Tibial nerve (tissue), 4 donors: ENCODE results near the gene WWC1. TPM values are rescaled to one million over a fixed set of nuclear protein-coding genes. Genes with fewer than 3 reads are reported as not detected.

Experiments
- DNase-seq, 2 donors: peaks; one replicate each; pipeline ENCODE4 v3.0.0-alpha.2; 2019; ENCODE audit warnings: low spot score in 2 of 2
- H3K27ac ChIP-seq, 4 donors: fragments of 200-600 bp; sonication (generic) in 3 of 4; one replicate each; pipeline ENCODE4 v1.5.1; 2017 to 2019; ENCODE audit warnings: mild to moderate bottlenecking in 1 of 4
- H3K27me3 ChIP-seq, 2 donors: fragments of 200-600 bp; sonication (generic) in 1 of 2; one replicate each; pipeline versions ENCODE4 v1.5.1 to v1.6.0; 2017 to 2019
- H3K36me3 ChIP-seq, 3 donors: fragments of 200-600 bp; sonication (generic); one replicate each; pipeline ENCODE4 v1.5.1; 2018 to 2019
- H3K4me1 ChIP-seq, 4 donors: fragments of 200-600 bp; sonication (generic) in 3 of 4; one replicate each; pipeline ENCODE4 v1.5.1; 2017 to 2019
- H3K4me3 ChIP-seq, 4 donors: fragments of 200-600 bp; sonication (generic) in 3 of 4; one replicate each; pipeline ENCODE4 v1.5.1; 2017 to 2019; ENCODE audit warnings: mild to moderate bottlenecking in 1 of 4, moderate library complexity in 1 of 4
- H3K9me3 ChIP-seq, 4 donors: fragments of 200-600 bp; sonication (generic) in 3 of 4; one replicate each; pipeline ENCODE4 v1.5.1; 2017 to 2019
- CTCF ChIP-seq, 5 experiments: fragments of 200-600 bp in 3 of 5; fragments of 450-650 bp in 2 of 5; sonication (generic) in 3 of 5; IDR thresholded peaks; one replicate each; pipeline ENCODE4 v1.5.1; 2016 to 2019; ENCODE audit warnings: antibody characterized with exemption in 5 of 5, mild to moderate bottlenecking in 3 of 5, moderate library complexity in 2 of 5
- EP300 ChIP-seq, 2 donors: sonication (generic); formaldehyde crosslinking; IDR thresholded peaks; one replicate each; pipeline ENCODE4 v1.6.1; 2017; ENCODE audit warnings: antibody characterized with exemption in 2 of 2, mild to moderate bottlenecking in 1 of 2
- POLR2A ChIP-seq, 2 donors: fragments of 450-650 bp; IDR thresholded peaks; one replicate each; pipeline ENCODE4 v1.6.1; 2017; ENCODE audit warnings: antibody characterized with exemption in 2 of 2, mild to moderate bottlenecking in 2 of 2, moderate library complexity in 2 of 2
- WGBS, 2 donors: methylation state at CpG; one replicate each; pipeline ENCODE4 v1.1.5; 2018; 5-methylcytosine and 5-hydroxymethylcytosine counted together
- total RNA-seq, 4 donors: library from RNA; depleted of rRNA; stranded (reverse); fragments of >200 nt; gene quantifications; one replicate each; pipeline ENCODE4 v1.1.0, GENCODE V29; 2016

WWC1 gene
- total RNA-seq, 4 donors from 2014 or later, result 0.78 to 3.3 (median 1.00) TPM

- Histone ChIP-seq H3K36me3 (no peaks in the 10 kb centered on the region), H3K27ac (no peak overlapping the region), H3K27me3 (no peaks in the 10 kb centered on the region), H3K9me3 (no peaks in the 10 kb centered on the region), H3K4me1 (peaks cover 0 to 8% (median 1%) of the 10 kb centered on the region in 4 donors), H3K4me3 (no peak overlapping the region)
- 61 to 63% methylated on average over 3 of the region's 3 CpGs for WGBS, 2 donors
- no peak for DNase-seq
- no peak for TF ChIP-seq CTCF (IDR thresholded peaks at IDR 0.05)
- no peak for TF ChIP-seq POLR2A (IDR thresholded peaks at IDR 0.05)
- no peak for TF ChIP-seq EP300 (IDR thresholded peaks at IDR 0.05)
Measured at GRCh38 chr5:168368854-168369253, 77.4 kb downstream of the WWC1 start.

DNA sequence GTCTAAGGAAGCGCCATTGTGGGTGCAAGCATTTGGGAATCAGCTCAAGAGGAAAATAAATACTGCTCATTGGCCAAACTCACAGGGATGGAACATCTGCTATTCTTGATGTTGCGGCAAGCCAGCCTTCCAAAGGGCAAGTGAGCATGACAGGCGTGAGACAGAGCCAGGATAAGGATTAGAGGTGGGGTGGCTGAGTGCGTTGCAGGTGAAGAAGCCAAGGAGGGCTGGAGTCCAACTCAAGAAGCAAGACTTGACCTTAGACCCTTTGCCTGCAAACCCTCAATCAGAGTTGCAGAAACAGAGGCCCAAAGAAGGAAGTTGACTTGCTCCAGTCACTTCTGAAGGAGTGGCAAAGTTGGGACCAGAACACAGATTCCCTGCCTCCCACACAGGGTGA lies 79.4 kb downstream of the WWC1 start:
- no peaks in the 10 kb centered on the region for H3K36me3 ChIP-seq
- H3K4me3 ChIP-seq, result no peak overlapping the region
- WGBS, 2 donors, result 87 to 92% methylated on average over 4 of the region's 4 CpGs
- H3K27ac ChIP-seq, result no peak overlapping the region
- H3K27me3 ChIP-seq, result no peaks in the 10 kb centered on the region
- TF ChIP-seq POLR2A (IDR thresholded peaks at IDR 0.05) (no peak), CTCF (IDR thresholded peaks at IDR 0.05) (no peak), EP300 (IDR thresholded peaks at IDR 0.05) (no peak)
- DNase-seq, result no peak
- peaks cover 0 to 3% (median 0%) of the 10 kb centered on the region in 4 donors for H3K4me1 ChIP-seq
- no peaks in the 10 kb centered on the region for H3K9me3 ChIP-seq

DNA sequence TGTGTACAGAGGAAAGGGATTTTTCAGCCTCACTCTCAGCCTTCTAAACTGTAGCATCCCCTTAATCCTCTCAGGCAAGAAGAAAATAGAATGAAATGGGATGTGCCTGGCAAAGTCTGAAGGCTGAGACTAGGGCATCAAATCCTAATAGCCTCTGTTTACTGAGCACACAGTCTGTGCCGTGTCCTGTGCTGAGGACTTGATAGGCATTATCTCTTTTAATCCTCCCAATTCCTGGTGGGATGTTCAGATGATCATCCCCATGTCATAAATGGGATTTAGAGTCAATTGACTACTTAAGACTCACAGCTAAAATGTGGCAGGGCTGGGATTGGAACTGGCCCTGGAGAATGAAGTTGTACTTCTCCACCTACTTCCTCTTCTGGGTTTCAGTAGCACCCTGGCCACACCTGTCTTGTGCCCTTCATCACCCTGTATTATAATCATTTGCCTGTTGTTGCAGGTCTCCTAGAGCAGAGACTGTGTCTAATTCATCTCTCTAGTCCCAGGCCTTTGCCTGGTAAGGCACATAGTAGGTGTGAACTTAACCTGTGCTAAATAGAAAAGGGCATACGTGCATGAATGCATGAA lies 81.0 kb downstream of the WWC1 start:
- Histone ChIP-seq H3K27ac (no peak overlapping the region), H3K4me1 (no peaks in the 10 kb centered on the region), H3K4me3 (no peak overlapping the region), H3K9me3 (no peaks in the 10 kb centered on the region), H3K27me3 (no peaks in the 10 kb centered on the region), H3K36me3 (no peaks in the 10 kb centered on the region)
- no peak for DNase-seq
- 68 to 81% methylated on average over 2 of the region's 2 CpGs for WGBS, 2 donors
- TF ChIP-seq CTCF (IDR thresholded peaks at IDR 0.05) (no peak), EP300 (IDR thresholded peaks at IDR 0.05) (no peak), POLR2A (IDR thresholded peaks at IDR 0.05) (no peak)

- H3K36me3 ChIP-seq, result no peaks in the 10 kb centered on the region
- DNase-seq, result no peak
- H3K4me3 ChIP-seq, result no peak overlapping the region
- no peaks in the 10 kb centered on the region for H3K4me1 ChIP-seq
- no peaks in the 10 kb centered on the region for H3K9me3 ChIP-seq
- TF ChIP-seq CTCF (IDR thresholded peaks at IDR 0.05), result no peak
- TF ChIP-seq POLR2A (IDR thresholded peaks at IDR 0.05), result no peak
- no peak for TF ChIP-seq EP300 (IDR thresholded peaks at IDR 0.05)
- H3K27me3 ChIP-seq, result no peaks in the 10 kb centered on the region
- H3K27ac ChIP-seq, result no peak overlapping the region
- 93 to 94% methylated on average over 4 of the region's 4 CpGs for WGBS, 2 donors
Measured at GRCh38 chr5:168374532-168374931, 83.1 kb downstream of the WWC1 start.

GRCh38 chr5:168375214-168375613 lies 83.8 kb downstream of the WWC1 start:
- DNase-seq, result no peak
- Histone ChIP-seq H3K9me3 (no peaks in the 10 kb centered on the region), H3K4me3 (no peak overlapping the region), H3K4me1 (no peaks in the 10 kb centered on the region), H3K27me3 (no peaks in the 10 kb centered on the region), H3K36me3 (no peaks in the 10 kb centered on the region), H3K27ac (no peak overlapping the region)
- TF ChIP-seq EP300 (IDR thresholded peaks at IDR 0.05) (no peak), POLR2A (IDR thresholded peaks at IDR 0.05) (no peak), CTCF (IDR thresholded peaks at IDR 0.05) (no peak)
- 84% methylated on average over 7 of the region's 7 CpGs for WGBS, 2 donors
